Measurements from ENCODE around the gene ATP2A3.

The ATP2A3 gene

DNA sequence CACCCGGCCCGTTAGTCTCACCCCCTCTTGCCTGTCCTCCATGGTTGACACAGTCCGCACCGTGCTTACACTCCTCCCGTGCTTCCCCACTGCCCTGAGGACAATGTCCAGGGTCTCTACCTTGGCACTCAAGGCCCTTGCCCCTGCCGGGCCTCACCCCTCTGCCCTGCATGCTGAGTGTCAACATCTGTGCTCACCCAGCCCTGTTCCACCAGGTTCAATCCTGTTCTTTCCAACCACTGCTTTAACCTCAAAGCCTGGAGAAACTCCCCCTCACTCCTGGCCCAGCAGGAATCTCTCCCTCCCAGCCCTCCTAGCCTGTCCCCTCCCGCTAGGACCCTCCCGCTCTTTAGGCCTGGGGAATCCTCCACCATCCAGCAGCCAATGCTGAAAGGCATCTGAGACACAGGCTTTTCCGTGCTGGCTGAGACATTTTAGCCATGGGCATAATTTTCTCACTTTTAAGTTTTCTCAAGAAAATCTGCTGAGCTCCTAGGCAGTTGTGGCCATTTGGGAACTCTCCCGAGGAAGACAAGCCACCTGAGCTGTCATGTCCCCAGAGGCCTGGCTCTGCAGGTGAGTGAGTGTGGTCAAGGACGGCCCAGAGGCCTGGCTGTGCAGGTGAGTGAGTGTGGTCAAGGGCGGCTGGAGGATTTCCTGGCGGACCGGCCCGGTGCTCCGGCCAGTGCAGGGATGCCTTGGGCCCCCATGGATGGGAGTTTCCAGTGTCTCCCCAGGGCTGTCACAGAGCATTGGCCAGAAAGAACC, 37.2 kb downstream of the ATP2A3 start:
- H3K36me3 ChIP-seq (ENCODE audit: control insufficient read depth, insufficient read depth, low read length): peaks cover 19% of the 10 kb centered on the region
- H3K4me1 ChIP-seq (ENCODE audit: control insufficient read depth, insufficient read depth, low read length): peaks cover 5% of the 10 kb centered on the region
- no peaks in the 10 kb centered on the region for H3K27me3 ChIP-seq (ENCODE audit: control insufficient read depth, insufficient read depth, low read length)
- H3K4me3 ChIP-seq (ENCODE audit: low read length): no peak overlapping the region
- no peak overlapping the region for H3K9ac ChIP-seq (ENCODE audit: low read length)
- H3K9me3 ChIP-seq (ENCODE audit: control insufficient read depth, low read length): no peaks in the 10 kb centered on the region

DNA sequence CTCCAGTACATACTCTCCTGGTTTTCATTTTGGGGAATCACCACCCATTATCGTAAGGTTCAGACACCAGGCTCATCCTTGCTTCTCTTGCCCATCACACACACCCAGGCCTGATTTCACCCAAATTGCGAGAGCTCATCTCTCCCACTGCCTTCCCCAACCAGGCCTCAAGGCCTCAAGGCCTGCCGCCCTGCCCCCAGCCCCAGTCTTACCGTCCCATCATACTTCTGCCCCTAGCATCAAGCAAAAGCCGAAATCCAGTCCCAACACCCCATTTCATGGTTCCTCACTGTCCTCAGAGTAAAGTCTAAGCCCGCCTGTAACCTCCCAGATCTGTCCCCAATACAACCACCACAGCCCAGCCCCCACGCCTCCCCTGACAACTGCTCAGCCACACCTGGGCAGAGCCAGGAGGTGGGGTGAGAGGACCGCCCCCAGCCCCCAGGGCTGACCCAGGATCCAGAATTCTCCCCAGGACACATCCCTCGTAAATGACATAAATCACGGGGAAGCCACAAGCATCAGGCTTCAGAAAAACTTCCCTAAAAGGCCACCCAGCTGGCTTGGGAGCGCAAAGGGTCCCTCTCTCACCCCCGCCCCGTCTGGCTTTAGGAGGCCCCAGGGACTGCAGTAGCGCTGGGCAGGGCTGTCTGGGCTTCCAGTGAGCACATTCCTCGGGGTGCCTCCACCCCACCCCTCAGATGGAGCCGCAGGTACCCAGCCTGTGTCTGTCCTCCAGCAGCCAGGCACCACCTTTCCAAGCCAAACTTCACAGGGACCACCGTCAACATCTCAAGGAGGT, 38.4 kb downstream of the ATP2A3 start:
- no peaks in the 10 kb centered on the region for H3K27me3 ChIP-seq (ENCODE audit: control insufficient read depth, insufficient read depth, low read length)
- no peaks in the 10 kb centered on the region for H3K9me3 ChIP-seq (ENCODE audit: control insufficient read depth, low read length)
- H3K36me3 ChIP-seq (ENCODE audit: control insufficient read depth, insufficient read depth, low read length): peaks cover 19% of the 10 kb centered on the region
- H3K4me3 ChIP-seq (ENCODE audit: low read length): no peak overlapping the region
- H3K4me1 ChIP-seq (ENCODE audit: control insufficient read depth, insufficient read depth, low read length): peaks cover 5% of the 10 kb centered on the region
- H3K9ac ChIP-seq (ENCODE audit: low read length): no peak overlapping the region

DNA sequence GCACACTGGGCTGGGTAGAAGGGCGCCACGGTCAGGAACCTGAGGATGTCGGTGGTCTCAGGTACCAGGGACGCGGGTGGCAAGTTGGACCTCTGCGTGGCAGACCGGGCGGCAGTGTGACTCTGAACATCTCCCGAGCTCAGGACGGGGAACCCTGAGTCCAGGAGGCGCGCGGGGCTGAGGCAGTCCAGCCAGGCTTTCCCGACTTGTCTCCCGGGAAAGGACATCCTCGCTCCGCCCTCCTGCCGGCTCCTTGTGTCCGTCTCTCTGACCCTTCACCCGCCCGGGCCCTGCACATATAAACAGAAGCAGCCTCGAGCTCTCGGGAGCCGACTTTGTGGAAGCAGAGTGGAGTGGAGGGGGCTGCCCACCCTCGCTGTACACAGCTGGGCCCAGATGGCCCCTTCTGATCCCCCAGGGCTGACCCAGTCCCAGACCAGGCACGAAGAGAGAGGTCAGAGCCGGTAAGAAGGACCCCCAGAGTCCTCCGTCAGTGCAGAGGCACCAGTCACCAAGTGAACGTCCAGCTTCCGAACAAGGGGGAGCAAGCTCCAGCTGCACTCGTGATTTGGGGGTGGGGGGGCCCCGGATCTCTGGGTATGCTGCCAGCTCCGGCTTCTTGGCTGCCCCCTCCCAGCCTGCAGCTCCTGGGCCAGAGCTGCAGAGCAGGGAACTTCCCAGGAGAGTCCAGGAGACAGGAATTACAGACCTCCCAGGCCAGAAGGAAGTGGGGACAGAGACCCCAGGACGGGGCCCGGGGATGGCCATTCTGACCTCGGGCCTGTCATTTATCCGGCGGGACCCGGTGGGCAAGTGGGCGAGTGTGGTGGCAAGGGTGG, 39.5 kb downstream of the ATP2A3 start:
- no peaks in the 10 kb centered on the region for H3K9me3 ChIP-seq (ENCODE audit: control insufficient read depth, low read length)
- no peak overlapping the region for H3K4me3 ChIP-seq (ENCODE audit: low read length)
- H3K27me3 ChIP-seq (ENCODE audit: control insufficient read depth, insufficient read depth, low read length): no peaks in the 10 kb centered on the region
- no peak overlapping the region for H3K9ac ChIP-seq (ENCODE audit: low read length)
- H3K36me3 ChIP-seq (ENCODE audit: control insufficient read depth, insufficient read depth, low read length): peaks cover 19% of the 10 kb centered on the region
- peaks cover 5% of the 10 kb centered on the region for H3K4me1 ChIP-seq (ENCODE audit: control insufficient read depth, insufficient read depth, low read length)

DNA sequence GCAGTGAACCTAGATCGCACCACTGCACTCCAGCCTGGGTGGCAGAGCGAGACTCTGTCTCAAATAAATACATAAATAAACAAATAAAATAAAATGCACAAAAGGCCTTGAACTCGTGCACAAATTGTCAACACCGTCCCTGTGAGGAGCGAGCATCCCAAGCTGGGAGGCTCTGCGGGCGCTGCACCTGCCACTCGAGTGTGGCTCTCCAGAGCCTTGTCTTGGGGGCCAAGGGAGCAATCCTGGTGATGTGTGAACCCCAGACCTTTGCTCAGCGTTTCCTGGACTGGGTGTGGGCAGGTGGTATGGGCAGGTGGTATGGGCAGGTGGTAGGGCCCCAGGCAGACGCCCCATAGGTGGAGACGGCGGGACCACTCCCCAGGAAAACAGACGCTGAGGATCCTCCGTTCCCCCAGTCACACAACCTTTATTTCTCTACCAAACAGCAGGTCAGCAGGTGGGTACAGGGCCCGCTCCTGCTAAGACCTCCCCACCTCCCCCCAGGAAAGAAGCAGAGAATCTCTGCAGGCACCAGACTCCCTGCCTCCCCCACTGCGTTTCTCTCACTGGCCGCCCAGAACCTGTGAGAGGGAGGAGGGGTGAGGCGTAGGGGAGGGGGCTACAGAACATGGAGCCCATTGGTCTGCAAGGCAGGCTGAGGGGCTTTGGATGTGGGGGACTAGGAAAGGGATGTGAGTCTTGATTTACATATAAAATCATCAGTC, 40.6 kb downstream of the ATP2A3 start:
- Histone ChIP-seq H3K4me3 (ENCODE audit: low read length) (no peak overlapping the region), H3K4me1 (ENCODE audit: control insufficient read depth, insufficient read depth, low read length) (peaks cover 9% of the 10 kb centered on the region), H3K9me3 (ENCODE audit: control insufficient read depth, low read length) (no peaks in the 10 kb centered on the region), H3K27me3 (ENCODE audit: control insufficient read depth, insufficient read depth, low read length) (no peaks in the 10 kb centered on the region), H3K36me3 (ENCODE audit: control insufficient read depth, insufficient read depth, low read length) (peaks cover 11% of the 10 kb centered on the region), H3K9ac (ENCODE audit: low read length) (no peak overlapping the region)

DNA sequence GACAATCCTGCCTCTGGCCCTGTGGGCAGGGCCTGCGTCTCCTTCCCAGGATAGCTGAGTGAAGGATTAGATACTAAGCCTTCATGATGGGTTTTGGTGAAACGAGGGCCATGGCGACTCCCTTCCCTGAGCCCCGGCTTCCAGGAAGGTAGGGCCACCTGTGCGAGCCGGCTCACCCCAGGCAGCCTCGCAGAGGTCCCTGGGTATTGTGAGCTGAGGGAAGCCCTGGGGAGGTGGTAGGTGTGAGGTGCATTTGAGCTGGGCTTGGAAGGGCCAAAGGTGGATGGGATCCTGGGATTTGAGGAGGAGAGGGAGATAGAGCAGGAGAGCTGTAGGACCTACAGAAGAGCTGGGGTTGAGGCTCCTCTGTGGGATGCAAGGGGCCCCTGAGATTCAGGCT, 41.5 kb downstream of the ATP2A3 start:
- H3K4me1 ChIP-seq (ENCODE audit: control insufficient read depth, insufficient read depth, low read length): peaks cover 11% of the 10 kb centered on the region
- peaks cover 3% of the 10 kb centered on the region for H3K36me3 ChIP-seq (ENCODE audit: control insufficient read depth, insufficient read depth, low read length)
- H3K4me3 ChIP-seq (ENCODE audit: low read length): no peak overlapping the region
- no peak overlapping the region for H3K9ac ChIP-seq (ENCODE audit: low read length)
- no peaks in the 10 kb centered on the region for H3K27me3 ChIP-seq (ENCODE audit: control insufficient read depth, insufficient read depth, low read length)
- no peaks in the 10 kb centered on the region for H3K9me3 ChIP-seq (ENCODE audit: control insufficient read depth, low read length)

DNA sequence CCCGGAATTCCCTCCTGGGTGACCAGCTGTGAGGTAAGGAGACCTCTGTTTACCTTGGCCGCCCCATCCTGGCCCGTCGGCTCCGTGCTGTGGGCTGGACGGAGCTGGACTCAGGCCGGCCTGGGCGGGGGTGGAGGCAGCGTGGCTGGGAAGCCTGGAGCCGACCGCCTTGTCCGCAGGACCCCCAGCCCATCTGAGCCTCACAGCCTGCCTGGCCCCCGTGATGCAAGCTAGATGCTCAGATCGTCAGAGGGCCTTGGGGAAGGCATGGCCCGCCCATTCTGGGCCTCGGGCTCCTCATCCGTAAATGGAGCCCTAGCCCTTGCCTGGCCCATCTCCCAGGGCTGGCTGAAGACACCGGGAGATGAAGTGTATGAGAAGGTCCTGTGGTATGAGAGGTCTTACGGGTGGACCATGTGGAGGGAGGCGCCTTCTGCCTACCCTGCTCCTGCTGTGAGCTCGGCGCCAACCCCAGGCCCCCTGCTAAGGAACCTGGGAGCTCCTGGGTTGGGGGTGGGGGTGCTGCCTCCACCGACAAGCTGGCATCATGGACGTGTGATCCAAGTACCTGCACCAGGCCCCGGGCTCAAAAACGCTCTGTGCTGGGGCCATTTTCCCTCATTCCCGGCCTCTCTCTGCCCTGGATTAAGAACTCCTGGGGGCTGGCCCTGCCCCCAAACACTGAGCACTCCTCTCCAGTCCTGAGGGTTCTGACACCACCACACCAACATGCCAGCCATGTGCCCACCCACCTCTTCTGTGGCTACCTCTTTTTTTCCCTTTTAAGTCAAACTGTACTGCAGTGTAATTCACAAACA, 42.5 kb downstream of the ATP2A3 start:
- H3K4me3 ChIP-seq (ENCODE audit: low read length): no peak overlapping the region
- peaks cover 22% of the 10 kb centered on the region for H3K4me1 ChIP-seq (ENCODE audit: control insufficient read depth, insufficient read depth, low read length)

DNA sequence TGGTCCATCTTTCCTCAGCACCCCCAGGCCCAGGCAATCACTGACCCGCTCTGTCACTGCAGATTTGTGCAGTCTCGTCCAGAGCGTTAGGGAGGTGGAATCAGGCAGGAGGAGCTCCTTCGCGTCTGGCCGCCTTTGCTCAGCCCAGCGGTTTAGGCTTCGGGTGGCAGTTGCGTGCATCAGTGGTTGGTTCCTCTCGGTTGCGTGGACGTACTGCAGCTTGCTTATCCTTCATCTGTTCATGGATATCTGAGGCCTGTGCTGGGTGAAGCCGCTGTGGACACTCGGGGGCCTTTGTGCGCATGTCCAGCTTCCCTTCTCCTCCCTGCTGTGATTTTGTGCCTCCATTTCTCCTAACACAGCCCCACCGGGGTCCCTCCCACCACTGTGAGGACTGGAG, 43.2 kb downstream of the ATP2A3 start:
- H3K4me3 ChIP-seq (ENCODE audit: low read length): no peak overlapping the region
- no peaks in the 10 kb centered on the region for H3K36me3 ChIP-seq (ENCODE audit: control insufficient read depth, insufficient read depth, low read length)
- peaks cover 29% of the 10 kb centered on the region for H3K4me1 ChIP-seq (ENCODE audit: control insufficient read depth, insufficient read depth, low read length)
- no peaks in the 10 kb centered on the region for H3K9me3 ChIP-seq (ENCODE audit: control insufficient read depth, low read length)
- H3K27me3 ChIP-seq (ENCODE audit: control insufficient read depth, insufficient read depth, low read length): no peaks in the 10 kb centered on the region
- no peak overlapping the region for H3K9ac ChIP-seq (ENCODE audit: low read length)

More for the DNA sequence above, 42.5 kb downstream of the ATP2A3 start:
- Histone ChIP-seq H3K36me3 (ENCODE audit: control insufficient read depth, insufficient read depth, low read length) (no peaks in the 10 kb centered on the region), H3K9ac (ENCODE audit: low read length) (no peak overlapping the region), H3K9me3 (ENCODE audit: control insufficient read depth, low read length) (no peaks in the 10 kb centered on the region), H3K27me3 (ENCODE audit: control insufficient read depth, insufficient read depth, low read length) (no peaks in the 10 kb centered on the region)

DNA sequence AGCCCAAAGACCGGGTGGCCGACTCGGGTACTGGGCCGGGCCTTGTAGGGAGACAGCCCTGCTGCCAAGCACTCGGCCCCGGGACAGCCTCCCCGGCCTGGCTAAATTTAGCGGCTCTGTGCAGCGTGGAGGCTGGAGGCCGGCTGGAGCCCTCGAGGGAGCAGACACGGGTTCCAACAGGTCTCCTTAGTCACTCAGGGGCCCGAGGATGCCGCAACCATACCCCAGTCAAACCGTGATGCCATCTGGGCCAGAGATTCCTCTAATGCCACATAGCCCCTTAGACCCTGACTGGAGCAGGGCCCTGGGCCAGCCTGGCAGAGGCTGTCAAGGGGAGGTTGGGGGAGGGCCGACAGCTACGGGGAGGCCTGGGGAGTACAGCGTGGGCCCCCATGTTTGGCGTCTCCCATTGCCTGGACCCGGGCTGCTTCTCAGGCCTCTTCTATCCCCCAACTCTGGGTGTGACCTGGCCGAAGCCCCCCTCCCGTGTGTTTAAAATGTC, 45.1 kb downstream of the ATP2A3 start:
- no peaks in the 10 kb centered on the region for H3K36me3 ChIP-seq (ENCODE audit: control insufficient read depth, insufficient read depth, low read length)

DNA sequence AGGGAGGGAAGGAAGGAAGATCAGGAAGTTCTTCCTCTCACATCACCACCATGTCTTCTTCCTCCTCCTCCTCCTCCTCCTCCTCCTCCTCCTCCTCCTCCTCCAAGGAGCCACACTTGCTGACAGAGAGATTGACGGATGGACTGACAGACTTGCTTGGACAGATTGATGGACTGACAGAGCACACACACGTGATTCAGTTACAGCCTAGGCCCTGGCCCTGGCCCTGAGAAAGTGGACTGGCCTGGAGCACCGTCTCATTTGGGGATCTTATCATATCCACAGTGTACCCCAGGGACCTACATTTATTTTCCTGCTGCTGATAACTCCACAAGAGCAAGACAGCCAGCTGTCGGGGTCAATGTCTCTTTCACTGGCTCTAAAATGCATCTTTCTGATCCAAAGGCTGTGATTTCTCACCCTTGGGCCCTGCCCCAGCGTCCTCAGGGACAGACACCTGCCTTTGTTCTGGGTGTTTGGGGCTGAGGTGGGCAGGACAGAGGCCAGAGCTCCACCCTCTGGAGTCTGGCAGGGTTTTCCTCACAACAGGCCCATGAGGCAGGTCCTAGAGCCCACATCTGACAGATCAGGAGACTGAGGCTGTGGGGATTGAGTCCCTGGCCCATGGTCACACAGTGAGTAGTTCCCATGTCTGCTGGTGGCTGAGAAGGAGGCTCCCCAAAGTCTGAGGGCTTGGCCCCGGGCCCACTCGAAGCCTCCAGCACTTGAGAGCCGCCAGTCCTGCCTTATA, 45.7 kb downstream of the ATP2A3 start:
- H3K27me3 ChIP-seq (ENCODE audit: control insufficient read depth, insufficient read depth, low read length): no peaks in the 10 kb centered on the region
- H3K9ac ChIP-seq (ENCODE audit: low read length): peak overlapping the region; percentile 37
- H3K9me3 ChIP-seq (ENCODE audit: control insufficient read depth, low read length): no peaks in the 10 kb centered on the region
- peaks cover 40% of the 10 kb centered on the region for H3K4me1 ChIP-seq (ENCODE audit: control insufficient read depth, insufficient read depth, low read length)
- H3K4me3 ChIP-seq (ENCODE audit: low read length): no peak overlapping the region
- no peaks in the 10 kb centered on the region for H3K36me3 ChIP-seq (ENCODE audit: control insufficient read depth, insufficient read depth, low read length)

More for the DNA sequence above, 45.1 kb downstream of the ATP2A3 start:
- Histone ChIP-seq H3K4me1 (ENCODE audit: control insufficient read depth, insufficient read depth, low read length) (peaks cover 34% of the 10 kb centered on the region), H3K9me3 (ENCODE audit: control insufficient read depth, low read length) (no peaks in the 10 kb centered on the region), H3K27me3 (ENCODE audit: control insufficient read depth, insufficient read depth, low read length) (no peaks in the 10 kb centered on the region), H3K9ac (ENCODE audit: low read length) (no peak overlapping the region), H3K4me3 (ENCODE audit: low read length) (no peak overlapping the region)

DNA sequence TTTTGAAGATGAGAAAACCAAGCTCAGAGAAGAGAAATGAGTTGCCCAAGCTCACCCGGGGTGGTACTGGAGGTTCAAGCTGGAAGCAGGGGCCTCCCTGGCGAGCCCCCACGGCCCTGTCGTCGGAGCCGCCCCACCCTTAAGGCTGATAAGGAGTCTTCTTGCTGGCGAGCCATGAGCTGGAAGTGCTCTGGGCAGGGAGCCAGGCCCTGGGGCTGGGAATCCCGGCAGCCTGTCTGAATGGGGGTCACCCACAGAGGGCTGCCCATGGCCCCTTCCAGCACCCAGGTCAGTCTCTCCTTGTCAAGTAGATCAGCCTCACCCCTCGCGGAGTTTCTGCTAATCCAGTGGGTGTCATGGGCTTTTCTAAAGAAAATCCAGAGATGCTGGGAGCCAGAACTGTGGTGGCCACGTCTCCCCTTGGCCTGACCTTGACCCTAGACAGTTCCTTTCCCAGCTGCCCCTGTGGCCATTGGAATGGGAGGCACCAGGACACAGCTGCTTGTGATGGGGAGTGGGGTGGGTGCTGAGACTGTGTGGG, 46.8 kb downstream of the ATP2A3 start:
- H3K4me1 ChIP-seq (ENCODE audit: control insufficient read depth, insufficient read depth, low read length): peaks cover 42% of the 10 kb centered on the region

More for the DNA sequence above, 46.8 kb downstream of the ATP2A3 start:
- no peak overlapping the region for H3K4me3 ChIP-seq (ENCODE audit: low read length)
- H3K9me3 ChIP-seq (ENCODE audit: control insufficient read depth, low read length): no peaks in the 10 kb centered on the region
- peak overlapping the region; percentile 29 for H3K9ac ChIP-seq (ENCODE audit: low read length)
- no peaks in the 10 kb centered on the region for H3K27me3 ChIP-seq (ENCODE audit: control insufficient read depth, insufficient read depth, low read length)
- H3K36me3 ChIP-seq (ENCODE audit: control insufficient read depth, insufficient read depth, low read length): no peaks in the 10 kb centered on the region
